ENCODE data around the gene CCDC178. TPM values are rescaled to one million over a fixed set of nuclear protein-coding genes. Genes with fewer than 3 reads are reported as not detected.

The CCDC178 gene
- total and polyA plus RNA-seq, 2 donors (not counting 3 experiments of a cell fraction or from before 2014, with no cell fraction given) = 0.80 to 1.6 TPM

DNA sequence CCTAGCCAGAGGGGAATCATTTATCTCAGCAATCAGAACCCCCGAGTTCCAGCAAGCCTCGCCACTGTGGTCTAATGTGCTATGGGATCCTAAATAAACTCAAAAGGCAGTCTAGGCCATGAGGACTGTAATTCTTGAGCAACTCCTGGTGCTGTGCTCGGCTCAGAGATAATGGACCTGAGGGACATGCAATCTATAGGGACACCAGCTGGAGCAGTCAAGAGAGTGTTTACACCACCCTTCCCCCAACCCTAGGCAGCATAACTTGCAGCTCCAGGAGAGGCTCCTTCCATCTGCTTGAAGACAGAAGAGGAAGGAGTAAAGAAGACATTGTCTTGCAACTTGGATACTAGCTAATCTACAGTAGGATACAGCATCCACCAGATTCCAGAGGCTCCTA is 442.2 kb downstream of the CCDC178 start:
- Histone ChIP-seq H3K4me3 (replicated peaks in 1 of 3; ENCODE audit: insufficient read depth in 1 of 3, low read depth in 1 of 3, low read length in 3 of 3) (no peak overlapping the region), H3K9me1 (replicated peaks; ENCODE audit: control insufficient read depth, extremely low read depth, insufficient read depth, low read length) (no peaks in the 10 kb centered on the region), H4K20me1 (replicated peaks; ENCODE audit: control insufficient read depth, extremely low read depth, insufficient read depth, low read length) (no peaks in the 10 kb centered on the region), H3K27ac (ENCODE audit: insufficient read depth, low read depth, low read length) (no peak overlapping the region), H3K4me2 (ENCODE audit: insufficient read depth, low read length) (no peak overlapping the region), H3K27me3 (ENCODE audit: control insufficient read depth in 2 of 2, insufficient read depth in 2 of 2, low read length in 2 of 2) (no peaks in the 10 kb centered on the region), H3K9me3 (replicated peaks; ENCODE audit: control insufficient read depth, insufficient read depth, low read length) (no peaks in the 10 kb centered on the region), H3K9ac (replicated peaks; ENCODE audit: extremely low read depth, insufficient read depth, low read length) (no peak overlapping the region), H2AFZ (ENCODE audit: low read depth, low read length) (no peak overlapping the region), H3K4me1 (ENCODE audit: control insufficient read depth, extremely low read depth, insufficient read depth, low read length) (no peaks in the 10 kb centered on the region), H3K36me3 (ENCODE audit: control insufficient read depth in 2 of 2, extremely low read depth in 1 of 2, insufficient read depth in 2 of 2, low read length in 2 of 2) (no peaks in the 10 kb centered on the region), H3K79me2 (ENCODE audit: control insufficient read depth, insufficient read depth, low read length) (no peaks in the 10 kb centered on the region)
- FAIRE-seq (no peak), DNase-seq (ENCODE audit: low read depth, low spot score) (no peak)
- dilution Hi-C loops (cut with MboI; ENCODE audit: extremely low pct_ligation_motif_present, low sequenced_read_pairs) = no loop called here
- ChIA-PET POLR2A (no interaction called here), CTCF (no interaction called here)
- BruUV-seq (replicated peaks) = no TSS peak
- intact Hi-C loops (cut with micrococcal nuclease) = no loop called here
- TF ChIP-seq POLR2AphosphoS5 (IDR thresholded peaks at IDR 0.05; ENCODE audit: insufficient read depth, low read depth, low read length) = no peak

GRCh38 chr18:32983721-32984120 is 456.8 kb downstream of the CCDC178 start:
- no TSS peak for BruUV-seq (replicated peaks)
- H3K4me2 ChIP-seq (ENCODE audit: insufficient read depth, low read length) = no peak overlapping the region
- H3K27ac ChIP-seq (ENCODE audit: insufficient read depth, low read depth, low read length) = no peak overlapping the region
- no peak for TF ChIP-seq POLR2A (IDR thresholded peaks at IDR 0.05; ENCODE audit: low read depth, low read length)
- no peak for TF ChIP-seq JUN (IDR thresholded peaks at IDR 0.05; ENCODE audit: borderline replicate concordance, insufficient read depth, insufficient read length, low read depth)
- TF ChIP-seq GATA2 (IDR thresholded peaks at IDR 0.05; ENCODE audit: insufficient read depth, insufficient read length, low read depth, low read length) = no peak
- no peak for TF ChIP-seq MYC (IDR thresholded peaks at IDR 0.05; ENCODE audit: low read depth, low read length)
- no peak for TF ChIP-seq EZH2 (IDR thresholded peaks at IDR 0.05; ENCODE audit: borderline replicate concordance, low read depth, low read length, severe bottlenecking)
- TF ChIP-seq, protein P1, sequence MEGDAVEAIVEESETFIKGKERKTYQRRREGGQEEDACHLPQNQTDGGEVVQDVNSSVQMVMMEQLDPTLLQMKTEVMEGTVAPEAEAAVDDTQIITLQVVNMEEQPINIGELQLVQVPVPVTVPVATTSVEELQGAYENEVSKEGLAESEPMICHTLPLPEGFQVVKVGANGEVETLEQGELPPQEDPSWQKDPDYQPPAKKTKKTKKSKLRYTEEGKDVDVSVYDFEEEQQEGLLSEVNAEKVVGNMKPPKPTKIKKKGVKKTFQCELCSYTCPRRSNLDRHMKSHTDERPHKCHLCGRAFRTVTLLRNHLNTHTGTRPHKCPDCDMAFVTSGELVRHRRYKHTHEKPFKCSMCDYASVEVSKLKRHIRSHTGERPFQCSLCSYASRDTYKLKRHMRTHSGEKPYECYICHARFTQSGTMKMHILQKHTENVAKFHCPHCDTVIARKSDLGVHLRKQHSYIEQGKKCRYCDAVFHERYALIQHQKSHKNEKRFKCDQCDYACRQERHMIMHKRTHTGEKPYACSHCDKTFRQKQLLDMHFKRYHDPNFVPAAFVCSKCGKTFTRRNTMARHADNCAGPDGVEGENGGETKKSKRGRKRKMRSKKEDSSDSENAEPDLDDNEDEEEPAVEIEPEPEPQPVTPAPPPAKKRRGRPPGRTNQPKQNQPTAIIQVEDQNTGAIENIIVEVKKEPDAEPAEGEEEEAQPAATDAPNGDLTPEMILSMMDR (IDR thresholded peaks at IDR 0.05; ENCODE audit: extremely low read depth in 1 of 2, insufficient read depth in 1 of 2, low read depth in 1 of 2, low read length in 2 of 2) = no peak
- TF ChIP-seq, protein P2, sequence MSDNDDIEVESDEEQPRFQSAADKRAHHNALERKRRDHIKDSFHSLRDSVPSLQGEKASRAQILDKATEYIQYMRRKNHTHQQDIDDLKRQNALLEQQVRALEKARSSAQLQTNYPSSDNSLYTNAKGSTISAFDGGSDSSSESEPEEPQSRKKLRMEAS (IDR thresholded peaks at IDR 0.05; ENCODE audit: insufficient read depth, insufficient read length) = no peak
- TF ChIP-seq POLR2AphosphoS5 (IDR thresholded peaks at IDR 0.05; ENCODE audit: insufficient read depth, low read depth, low read length) = no peak
- no peak for TF ChIP-seq FOS (IDR thresholded peaks at IDR 0.05; ENCODE audit: borderline replicate concordance, insufficient read depth, low read length)
- H3K27me3 ChIP-seq (ENCODE audit: control insufficient read depth in 2 of 2, insufficient read depth in 2 of 2, low read length in 2 of 2) = no peaks in the 10 kb centered on the region
- intact Hi-C loops (cut with micrococcal nuclease) (no loop called here), dilution Hi-C loops (cut with MboI; ENCODE audit: extremely low pct_ligation_motif_present, low sequenced_read_pairs) (no loop called here)
- H4K20me1 ChIP-seq (replicated peaks; ENCODE audit: control insufficient read depth, extremely low read depth, insufficient read depth, low read length) = no peaks in the 10 kb centered on the region
- no peaks in the 10 kb centered on the region for H3K36me3 ChIP-seq (ENCODE audit: control insufficient read depth in 2 of 2, extremely low read depth in 1 of 2, insufficient read depth in 2 of 2, low read length in 2 of 2)
- H3K4me1 ChIP-seq (ENCODE audit: control insufficient read depth, extremely low read depth, insufficient read depth, low read length) = no peaks in the 10 kb centered on the region
- H2AFZ ChIP-seq (ENCODE audit: low read depth, low read length) = no peak overlapping the region
- CTCF ChIA-PET = interaction anchor here (0.5 to 2.6 kb wide), 6 partner anchors 9 to 156 kb away, joined by 3 to 11 read pairs (median 3); no protein-coding TSS in a partner anchor
- no peak overlapping the region for H3K9ac ChIP-seq (replicated peaks; ENCODE audit: extremely low read depth, insufficient read depth, low read length)
- H3K9me3 ChIP-seq (replicated peaks; ENCODE audit: control insufficient read depth, insufficient read depth, low read length) = no peaks in the 10 kb centered on the region
- POLR2A ChIA-PET = no interaction called here
- H3K79me2 ChIP-seq (ENCODE audit: control insufficient read depth, insufficient read depth, low read length) = no peaks in the 10 kb centered on the region
- H3K9me1 ChIP-seq (replicated peaks; ENCODE audit: control insufficient read depth, extremely low read depth, insufficient read depth, low read length) = no peaks in the 10 kb centered on the region
- FAIRE-seq (no peak), DNase-seq (ENCODE audit: low read depth, low spot score) (no peak)
- H3K4me3 ChIP-seq (replicated peaks in 1 of 3; ENCODE audit: insufficient read depth in 1 of 3, low read depth in 1 of 3, low read length in 3 of 3) = no peak overlapping the region
